GM12892 (cell line): ENCODE results near the gene PTPRN2.
"Not testable (repeated sequence)": the region's sequence is repeated elsewhere in the genome, so short reads cannot be mapped to it uniquely, and the experiment has no call there.

Source experiments
- DNase-seq: peaks from one replicate; pipeline ENCODE4 v3.0.0; 2011; ENCODE audit not compliant: insufficient read length
- FAIRE-seq: peaks from 2 replicates; lab custom pipeline; 2011; peaks lifted over from hg19 to GRCh38; lab: Jason Lieb, UNC
- POLR2A ChIP-seq: IDR thresholded peaks from 2 replicates; pipeline ENCODE4 v1.6.1; 2011; ENCODE audit warnings: low read depth, low read length, control low read depth
- POLR2AphosphoS5 ChIP-seq: IDR thresholded peaks from 2 replicates; pipeline ENCODE4 v1.6.1; 2011; ENCODE audit warnings: low read depth, low read length, control low read depth
- TAF1 ChIP-seq: IDR thresholded peaks from 2 replicates; pipeline ENCODE4 v1.6.1; 2011; ENCODE audit warnings: low read depth, mild to moderate bottlenecking, control low read depth, low read length, borderline replicate concordance

PTPRN2 gene

GRCh38 chr7:157737151-157738065, 850.2 kb downstream of the PTPRN2 start:
- FAIRE-seq (no peak), DNase-seq (no peak)
- TF ChIP-seq TAF1 = no peak
- no peak for TF ChIP-seq POLR2AphosphoS5
- TF ChIP-seq POLR2A = no peak

DNA sequence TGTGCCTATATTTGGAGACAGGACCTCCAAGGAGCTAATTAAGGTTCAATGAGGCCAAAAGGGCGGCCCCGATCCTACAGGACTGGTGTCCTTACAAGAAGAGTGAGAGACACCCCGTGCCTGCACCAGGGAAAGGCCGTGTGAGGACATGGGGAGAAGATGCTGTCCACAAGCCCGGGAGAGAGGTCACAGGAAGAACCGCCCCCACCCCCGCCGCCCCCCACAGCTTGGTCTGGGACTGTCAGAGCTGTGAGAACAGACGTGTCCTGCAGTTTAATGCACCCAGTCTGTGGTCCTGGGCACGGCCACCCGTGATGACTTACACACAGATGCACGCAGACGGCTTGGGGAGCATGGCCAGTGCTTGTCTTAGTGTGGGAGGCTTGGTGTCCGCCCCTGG, 851.3 kb downstream of the PTPRN2 start:
- no peak for FAIRE-seq
- DNase-seq = no peak
- no peak for TF ChIP-seq POLR2AphosphoS5
- no peak for TF ChIP-seq TAF1
- TF ChIP-seq POLR2A = no peak

DNA sequence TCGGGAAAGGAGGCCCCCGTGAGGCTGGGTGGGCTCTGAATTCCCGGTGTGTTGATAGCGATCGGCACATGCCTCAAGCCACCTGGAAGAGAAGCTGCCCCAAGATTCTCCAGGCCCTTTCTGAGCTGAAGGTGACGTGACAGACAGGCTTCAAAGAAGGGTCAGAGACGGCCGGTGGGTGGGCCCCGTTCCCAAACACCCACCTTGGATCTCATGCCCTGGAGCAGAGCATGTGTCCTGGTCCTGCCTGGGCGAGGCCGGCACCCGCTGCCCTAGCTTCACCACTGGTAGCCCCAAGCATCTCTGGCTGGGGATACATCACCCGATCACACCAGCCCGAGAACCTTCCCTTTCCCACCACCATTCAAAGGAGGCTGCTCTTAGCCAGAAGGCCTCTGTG, 851.8 kb downstream of the PTPRN2 start:
- TF ChIP-seq POLR2A (no peak), POLR2AphosphoS5 (no peak), TAF1 (no peak)
- FAIRE-seq (no peak), DNase-seq (no peak)

GRCh38 chr7:157734676-157735640, 852.7 kb downstream of the PTPRN2 start:
- DNase-seq = no peak
- TF ChIP-seq POLR2A (no peak), TAF1 (no peak), POLR2AphosphoS5 (no peak)
- FAIRE-seq = no peak

GRCh38 chr7:157733760-157734395, 853.7 kb downstream of the PTPRN2 start:
- not testable (repeated sequence) for DNase-seq, FAIRE-seq

- no peak for FAIRE-seq
- no peak for DNase-seq
- TF ChIP-seq TAF1 (no peak), POLR2AphosphoS5 (no peak), POLR2A (no peak)
Measured at GRCh38 chr7:157731126-157731525, 856.5 kb downstream of the PTPRN2 start.

DNA sequence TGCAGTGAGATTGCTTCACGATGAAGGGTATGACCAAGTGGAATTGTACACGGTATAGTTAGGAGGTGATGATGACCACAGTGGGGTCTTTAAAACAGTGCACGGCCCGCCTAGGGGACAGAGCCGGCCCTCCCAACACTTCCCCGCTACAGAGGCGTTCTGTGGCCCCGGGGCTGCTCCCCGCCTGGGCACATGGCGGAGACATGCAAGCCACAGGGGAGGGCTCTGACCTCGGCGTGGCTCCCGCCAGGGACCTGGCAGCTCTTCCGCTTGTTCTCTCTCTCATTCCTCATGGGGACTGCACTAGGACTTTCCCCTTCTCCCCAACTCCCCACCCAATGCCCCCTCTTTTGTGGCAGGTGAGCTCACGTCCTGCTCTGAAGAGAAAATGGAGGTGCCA, 857.0 kb downstream of the PTPRN2 start:
- no peak for FAIRE-seq
- no peak for DNase-seq
- TF ChIP-seq POLR2AphosphoS5 (no peak), TAF1 (no peak), POLR2A (no peak)

GRCh38 chr7:157729566-157729965, 858.1 kb downstream of the PTPRN2 start:
- no peak for DNase-seq
- no peak for TF ChIP-seq POLR2A
- TF ChIP-seq TAF1 = no peak
- no peak for TF ChIP-seq POLR2AphosphoS5
- FAIRE-seq = no peak

GRCh38 chr7:157727964-157728615, 859.5 kb downstream of the PTPRN2 start:
- TF ChIP-seq POLR2AphosphoS5 (no peak), POLR2A (no peak), TAF1 (no peak)
- FAIRE-seq (no peak), DNase-seq (no peak)

GRCh38 chr7:157726764-157727163, 860.9 kb downstream of the PTPRN2 start:
- DNase-seq (no peak), FAIRE-seq (no peak)
- no peak for TF ChIP-seq POLR2A
- no peak for TF ChIP-seq TAF1
- no peak for TF ChIP-seq POLR2AphosphoS5

GRCh38 chr7:157725312-157725711, 862.3 kb downstream of the PTPRN2 start:
- not testable (repeated sequence) for DNase-seq, FAIRE-seq

DNA sequence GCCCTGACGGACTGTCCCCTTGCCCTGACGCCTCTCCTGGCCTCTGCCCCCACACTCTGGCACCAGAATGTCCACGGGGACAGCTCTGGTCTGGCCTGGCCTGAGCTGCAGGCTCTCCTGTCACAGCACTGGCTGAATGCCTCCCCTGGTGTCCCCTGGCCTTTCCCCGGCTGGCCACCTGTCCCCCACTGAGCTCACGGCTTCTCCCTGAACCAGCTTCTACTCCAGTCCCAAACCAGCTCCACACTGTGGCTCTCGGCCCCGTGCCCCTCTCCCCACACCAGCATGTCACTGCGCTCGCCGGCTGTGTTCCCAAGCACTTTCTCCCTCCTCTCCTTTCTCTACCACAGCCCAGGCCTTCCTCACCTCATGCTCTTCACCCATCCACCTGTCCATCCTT, 864.4 kb downstream of the PTPRN2 start:
- no peak for TF ChIP-seq POLR2AphosphoS5
- TF ChIP-seq TAF1 = no peak
- no peak for TF ChIP-seq POLR2A
- DNase-seq (no peak), FAIRE-seq (no peak)
